PC-9 (cell line): ENCODE measurements around the gene TCF4.

ENCODE experiments used
- EZH2 ChIP-seq: fragments of 200-600 bp; sonication (generic); IDR thresholded peaks from 2 replicates; pipeline ENCODE4 v1.8.0; 2017; ENCODE audit warnings: antibody characterized with exemption, low read depth
- TF ChIP-seq, protein P1 (sequence below): fragments of 200-600 bp; sonication (generic); conservative IDR thresholded peaks from 2 replicates; pipeline ENCODE4 v1.6.1; 2017; ENCODE audit warnings: mixed run types, antibody characterized with exemption, mild to moderate bottlenecking, moderate library complexity

GRCh38 chr18:55579501-55580270 is 8.3 kb downstream of the TCF4 start:
- TF ChIP-seq, protein P1, sequence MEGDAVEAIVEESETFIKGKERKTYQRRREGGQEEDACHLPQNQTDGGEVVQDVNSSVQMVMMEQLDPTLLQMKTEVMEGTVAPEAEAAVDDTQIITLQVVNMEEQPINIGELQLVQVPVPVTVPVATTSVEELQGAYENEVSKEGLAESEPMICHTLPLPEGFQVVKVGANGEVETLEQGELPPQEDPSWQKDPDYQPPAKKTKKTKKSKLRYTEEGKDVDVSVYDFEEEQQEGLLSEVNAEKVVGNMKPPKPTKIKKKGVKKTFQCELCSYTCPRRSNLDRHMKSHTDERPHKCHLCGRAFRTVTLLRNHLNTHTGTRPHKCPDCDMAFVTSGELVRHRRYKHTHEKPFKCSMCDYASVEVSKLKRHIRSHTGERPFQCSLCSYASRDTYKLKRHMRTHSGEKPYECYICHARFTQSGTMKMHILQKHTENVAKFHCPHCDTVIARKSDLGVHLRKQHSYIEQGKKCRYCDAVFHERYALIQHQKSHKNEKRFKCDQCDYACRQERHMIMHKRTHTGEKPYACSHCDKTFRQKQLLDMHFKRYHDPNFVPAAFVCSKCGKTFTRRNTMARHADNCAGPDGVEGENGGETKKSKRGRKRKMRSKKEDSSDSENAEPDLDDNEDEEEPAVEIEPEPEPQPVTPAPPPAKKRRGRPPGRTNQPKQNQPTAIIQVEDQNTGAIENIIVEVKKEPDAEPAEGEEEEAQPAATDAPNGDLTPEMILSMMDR, result no peak
- TF ChIP-seq EZH2, result no peak
